Stomach smooth muscle (tissue), 2 donors: ENCODE data around the gene APBA3.

Experiments used
- H3K27ac ChIP-seq: one replicate; pipeline ENCODE4 v1.7.0; 2013; ENCODE audit warnings: mild to moderate bottlenecking, low read length, inconsistent platforms
- H3K27me3 ChIP-seq, 2 donors: one replicate each; pipeline ENCODE4 v1.7.0; 2013; ENCODE audit warnings: low read length in 2 of 2; ENCODE audit not compliant: insufficient read depth in 2 of 2, control insufficient read depth in 1 of 2
- H3K36me3 ChIP-seq, 2 donors: one replicate each; pipeline ENCODE4 v1.7.0; 2013; ENCODE audit warnings: low read length in 2 of 2; ENCODE audit not compliant: control insufficient read depth in 2 of 2, insufficient read depth in 2 of 2
- H3K4me1 ChIP-seq: one replicate; pipeline ENCODE4 v1.7.0; 2013; ENCODE audit warnings: low read length; ENCODE audit not compliant: control insufficient read depth, insufficient read depth
- H3K4me3 ChIP-seq, 2 donors: one replicate each; pipeline ENCODE4 v1.7.0; 2013; ENCODE audit warnings: low read length in 2 of 2
- H3K9ac ChIP-seq, 2 donors: one replicate each; pipeline ENCODE4 v1.7.0; 2013; ENCODE audit warnings: low read length in 2 of 2, mild to moderate bottlenecking in 1 of 2
- H3K9me3 ChIP-seq, 2 donors: one replicate each; pipeline ENCODE4 v1.7.0; 2013; ENCODE audit warnings: low read length in 2 of 2; ENCODE audit not compliant: control insufficient read depth in 2 of 2
- donor health status: healthy.
- donor health status: Pancreatic carcinoma.

The APBA3 gene

GRCh38 chr19:3710265-3710812 lies 51.2 kb downstream of the APBA3 start:
- no peaks in the 10 kb centered on the region for H3K9me3 ChIP-seq
- H3K27ac ChIP-seq, result no peak overlapping the region
- H3K9ac ChIP-seq, result no peak overlapping the region
- H3K4me1 ChIP-seq, result peaks cover 9% of the 10 kb centered on the region
- no peaks in the 10 kb centered on the region for H3K36me3 ChIP-seq
- H3K4me3 ChIP-seq, result no peak overlapping the region
- H3K27me3 ChIP-seq, result no peaks in the 10 kb centered on the region

DNA sequence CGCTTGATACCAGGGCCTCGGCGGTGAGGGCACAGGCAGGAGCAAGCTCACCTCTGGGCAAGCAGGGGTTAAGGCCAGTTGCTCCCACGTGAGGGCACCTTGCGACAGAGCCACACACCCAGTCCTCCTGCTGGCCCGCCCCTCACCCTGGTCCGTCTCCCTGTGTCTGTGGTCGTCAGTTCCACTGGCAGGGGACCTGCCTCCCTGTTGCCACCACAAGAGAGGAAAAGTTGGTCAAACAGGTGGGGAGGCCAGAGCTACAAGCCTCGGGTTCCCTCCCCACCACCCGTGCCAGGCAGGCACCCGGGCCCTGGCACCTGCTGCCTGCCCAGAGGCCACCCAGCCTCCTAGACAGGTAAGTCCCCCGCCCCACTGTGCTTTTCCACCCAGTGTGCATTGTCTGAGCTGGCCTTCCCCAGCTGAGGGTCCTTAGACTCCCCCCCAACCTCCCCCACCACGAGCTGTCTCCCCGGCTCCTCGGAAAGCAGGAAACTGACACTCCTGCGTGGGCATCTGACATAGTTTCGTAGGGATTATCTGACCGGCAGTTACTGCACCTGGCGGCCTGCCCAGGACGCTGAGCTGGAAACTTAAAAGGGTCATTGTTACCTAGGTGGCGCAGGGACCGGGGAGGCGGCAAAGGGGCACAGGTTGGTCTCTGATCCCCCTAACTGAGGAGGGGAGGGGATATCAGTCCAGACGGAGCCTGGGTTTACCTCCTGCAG lies 53.1 kb downstream of the APBA3 start, which contains the start of gene TJP3:
Gene TJP3, plus strand, starts transcription at position 178 of the 725 bp plus-strand sequence. CDS start 20,049 bp downstream, outside the sequence.
- Histone ChIP-seq H3K4me1 (peaks cover 8% of the 10 kb centered on the region), H3K9me3 (no peaks in the 10 kb centered on the region), H3K4me3 (no peak within 1 kb of the TSS), H3K9ac (no peak within 1 kb of the TSS), H3K27ac (no peak within 1 kb of the TSS), H3K27me3 (no peaks in the 10 kb centered on the region), H3K36me3 (no peaks in the 10 kb centered on the region)

DNA sequence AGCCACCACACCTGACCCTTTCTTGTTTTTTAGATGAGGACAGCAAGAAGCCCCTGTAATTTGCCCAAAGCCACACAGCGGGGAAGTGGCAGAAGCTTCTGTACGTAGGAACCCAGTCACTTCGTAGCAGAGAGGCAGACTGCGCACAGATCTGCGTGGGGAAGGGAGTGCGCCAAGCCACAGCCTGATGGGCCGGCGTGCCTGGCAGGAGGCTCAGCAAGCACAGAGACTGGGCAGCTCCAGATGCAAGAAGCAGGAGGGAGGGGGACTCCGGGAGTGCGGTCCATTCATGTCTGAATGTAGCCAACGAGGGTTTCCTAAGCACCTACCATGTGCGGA lies 53.7 kb downstream of the APBA3 start:
- Histone ChIP-seq H3K36me3 (no peaks in the 10 kb centered on the region), H3K9me3 (no peaks in the 10 kb centered on the region), H3K4me3 (no peak overlapping the region), H3K9ac (no peak overlapping the region), H3K27me3 (no peaks in the 10 kb centered on the region), H3K27ac (no peak overlapping the region), H3K4me1 (peaks cover 3% of the 10 kb centered on the region)

DNA sequence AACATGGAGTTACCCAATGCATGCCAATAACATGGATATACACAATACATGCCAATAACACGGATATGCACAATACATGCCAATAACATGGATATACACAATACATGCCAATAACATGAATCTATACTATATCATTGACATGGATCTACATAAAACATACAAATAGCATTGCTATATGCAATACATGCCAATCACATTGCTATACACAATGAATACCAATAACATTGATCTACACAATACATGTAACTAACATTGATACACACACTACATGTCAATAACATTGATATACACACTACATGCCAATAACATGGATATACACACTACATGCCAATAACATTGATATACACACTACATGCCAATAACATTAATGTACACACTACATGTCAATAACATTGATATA lies 60.3 kb downstream of the APBA3 start:
- Histone ChIP-seq H3K9me3 (no peaks in the 10 kb centered on the region), H3K9ac (no peak overlapping the region), H3K36me3 (peaks cover 0 to 2% of the 10 kb centered on the region in 2 donors), H3K27ac (no peak overlapping the region), H3K27me3 (no peaks in the 10 kb centered on the region), H3K4me3 (no peak overlapping the region), H3K4me1 (peaks cover 27% of the 10 kb centered on the region)
